Midbrain (tissue), 1 donor: ENCODE measurements around the gene RSPH10B.
"Not testable (repeated sequence)": the region's sequence is repeated elsewhere in the genome, so short reads cannot be mapped to it uniquely, and the experiment has no call there.

Experiments used
- DNase-seq: peaks from one replicate; lab custom pipeline; 2025; lab: John Stamatoyannopoulos, UW

Gene RSPH10B

DNA sequence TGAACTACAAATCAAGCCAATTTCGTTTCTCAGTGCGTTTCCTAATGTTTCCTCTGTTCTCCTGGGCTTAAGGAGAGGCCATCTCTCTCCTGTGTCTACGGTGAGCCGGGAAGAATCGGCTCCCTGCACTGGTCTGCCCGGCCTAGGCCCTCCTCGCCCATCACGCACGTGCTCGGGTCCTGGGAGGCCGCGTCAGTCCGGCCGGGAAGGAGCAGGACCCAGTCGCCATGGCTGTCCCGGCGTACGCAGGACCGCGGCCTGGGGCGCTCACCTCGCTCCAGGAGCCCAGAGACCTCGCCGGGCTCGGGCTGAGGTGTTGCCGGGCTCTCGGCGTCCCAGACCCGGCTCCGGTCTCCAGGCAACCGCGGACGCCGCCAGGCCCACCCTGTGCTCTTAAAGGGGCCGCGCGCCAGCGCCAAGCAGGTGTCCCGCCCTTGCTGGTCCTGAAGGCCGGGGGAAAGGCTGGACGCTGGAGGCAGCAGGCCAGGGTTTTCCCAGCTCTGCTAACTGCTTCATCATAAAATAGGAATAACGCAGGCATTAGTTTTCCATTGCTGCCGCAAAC lies at the start of gene RSPH10B:
Gene RSPH10B (minus strand): TSS at position 343 of the 565 bp plus-strand sequence. CDS start 3,573 bp downstream, outside the sequence.
- not testable (repeated sequence) for DNase-seq

DNA sequence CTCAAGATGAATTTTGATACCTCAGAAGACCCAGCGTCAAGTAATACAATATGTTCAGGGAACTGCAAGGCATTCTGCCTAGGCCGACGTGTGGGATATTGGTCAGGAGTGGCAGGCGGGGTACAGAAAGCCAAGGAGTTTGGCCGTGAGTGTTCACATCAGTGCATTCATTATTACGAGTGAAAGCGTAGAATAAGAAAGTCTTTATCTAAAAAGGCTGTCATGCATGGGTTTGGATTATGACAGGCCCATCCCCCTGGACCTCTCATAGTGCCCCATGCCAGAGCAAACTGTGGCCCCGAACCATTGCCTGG lies 46.1 kb upstream of the RSPH10B start:
- DNase-seq, result no peak

DNA sequence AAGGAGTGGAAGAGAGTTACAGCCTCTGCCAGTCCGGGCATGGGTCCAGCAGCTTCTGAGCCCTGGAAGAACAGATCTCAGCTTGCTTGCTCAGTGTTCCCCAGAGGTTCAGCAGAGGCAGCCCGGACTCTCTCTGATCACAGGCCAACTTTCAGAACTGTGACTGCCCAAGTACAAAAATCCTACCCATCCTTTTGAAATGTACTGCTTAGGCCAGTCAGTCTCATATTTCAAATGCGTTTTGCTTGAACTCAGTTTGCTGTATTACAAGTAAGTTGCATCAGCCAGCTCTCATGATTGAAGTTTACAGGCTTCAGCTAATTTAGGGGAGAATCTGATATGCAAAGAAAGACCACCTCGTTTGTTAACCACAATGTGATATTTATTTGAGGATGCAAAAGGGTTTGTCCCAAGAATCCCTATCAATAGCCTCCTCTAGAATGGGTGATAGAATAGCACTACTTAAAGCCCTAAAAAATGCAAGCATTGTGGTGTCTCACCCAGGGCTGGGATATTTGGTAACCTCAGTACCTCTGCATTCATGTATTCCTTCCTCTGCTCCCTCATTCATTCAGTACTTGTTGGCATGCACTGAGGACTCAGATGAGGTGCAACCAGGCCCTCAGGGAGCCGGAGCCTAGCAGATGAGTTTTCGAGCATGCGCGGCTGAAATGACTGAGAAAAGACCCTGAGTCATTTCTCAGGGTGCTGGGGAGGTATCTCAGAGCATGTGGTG lies 45.6 kb upstream of the RSPH10B start:
- DNase-seq, result peak; percentile 8

DNA sequence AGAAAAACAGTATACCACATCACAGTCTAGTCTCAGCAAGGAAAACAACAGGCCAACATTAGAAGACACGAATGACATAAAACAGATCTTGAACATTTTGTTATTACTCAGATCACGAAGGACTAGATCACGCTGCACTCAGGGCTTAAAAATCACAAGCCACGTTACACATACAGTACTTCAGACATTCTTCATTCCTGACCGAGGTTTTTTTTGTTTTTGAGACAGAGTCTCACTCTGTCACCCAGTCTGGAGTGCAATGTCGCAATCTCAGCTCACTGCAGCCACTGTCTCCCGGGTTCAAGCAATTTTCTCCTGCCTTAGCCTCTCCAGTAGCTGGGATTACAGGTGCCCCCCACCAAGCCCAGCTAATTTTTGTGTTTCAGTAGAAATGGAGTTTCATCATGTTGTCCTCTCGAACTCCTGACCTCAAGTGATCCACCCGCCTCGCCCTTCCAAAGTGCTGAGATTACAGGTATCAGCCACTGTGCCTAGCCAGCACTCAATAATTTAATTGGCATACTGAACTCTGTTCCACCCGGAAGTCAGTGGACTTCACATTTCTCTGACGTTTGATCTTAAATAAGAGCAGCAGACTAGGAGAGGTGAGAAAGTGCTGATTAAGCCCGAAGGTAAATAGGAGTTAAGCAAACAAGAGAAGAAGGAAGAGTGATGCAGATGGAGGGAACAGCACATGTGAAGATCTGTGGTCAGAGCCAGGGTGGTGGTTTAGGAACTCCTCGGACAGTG lies 42.0 kb upstream of the RSPH10B start:
- no peak for DNase-seq

DNA sequence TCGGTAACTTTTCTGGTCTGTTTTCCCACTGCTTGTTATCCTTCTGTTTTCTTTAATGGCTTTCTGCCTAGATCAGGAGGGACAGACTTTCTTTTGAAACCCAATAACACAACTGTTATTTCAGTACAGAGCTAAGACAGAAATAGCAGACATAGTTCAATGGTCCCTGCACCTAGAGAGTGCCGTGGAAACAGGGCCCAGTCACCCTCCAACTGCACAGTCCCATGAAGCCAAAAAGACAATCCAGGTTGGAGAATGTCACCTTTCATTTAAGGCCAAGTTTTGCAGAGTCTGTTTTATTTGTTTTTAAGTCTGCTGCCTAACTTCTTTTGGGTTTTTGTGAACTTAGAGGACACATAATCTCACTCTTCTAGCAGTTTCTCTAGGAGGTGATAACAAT lies 41.1 kb upstream of the RSPH10B start:
- DNase-seq, result no peak

DNA sequence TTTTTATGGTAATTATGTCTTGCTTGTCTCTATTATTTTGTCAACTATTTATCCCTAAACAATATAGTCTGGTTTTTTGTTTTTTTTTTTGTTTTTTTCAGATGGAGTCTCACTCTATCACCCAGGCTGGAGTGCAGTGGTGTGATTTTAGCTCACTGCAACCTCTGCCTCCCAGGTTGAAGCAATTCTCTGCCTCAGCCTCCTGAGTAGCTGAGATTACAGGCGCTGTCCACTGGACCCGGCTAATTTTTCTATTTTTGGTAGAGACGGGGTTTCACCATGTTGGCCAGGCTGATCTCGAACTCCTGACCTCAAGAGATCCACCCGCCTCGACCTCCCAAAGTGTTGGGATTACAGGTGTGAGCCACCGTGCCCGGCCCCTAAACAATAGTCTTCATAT lies 39.9 kb upstream of the RSPH10B start:
- not testable (repeated sequence) for DNase-seq

DNA sequence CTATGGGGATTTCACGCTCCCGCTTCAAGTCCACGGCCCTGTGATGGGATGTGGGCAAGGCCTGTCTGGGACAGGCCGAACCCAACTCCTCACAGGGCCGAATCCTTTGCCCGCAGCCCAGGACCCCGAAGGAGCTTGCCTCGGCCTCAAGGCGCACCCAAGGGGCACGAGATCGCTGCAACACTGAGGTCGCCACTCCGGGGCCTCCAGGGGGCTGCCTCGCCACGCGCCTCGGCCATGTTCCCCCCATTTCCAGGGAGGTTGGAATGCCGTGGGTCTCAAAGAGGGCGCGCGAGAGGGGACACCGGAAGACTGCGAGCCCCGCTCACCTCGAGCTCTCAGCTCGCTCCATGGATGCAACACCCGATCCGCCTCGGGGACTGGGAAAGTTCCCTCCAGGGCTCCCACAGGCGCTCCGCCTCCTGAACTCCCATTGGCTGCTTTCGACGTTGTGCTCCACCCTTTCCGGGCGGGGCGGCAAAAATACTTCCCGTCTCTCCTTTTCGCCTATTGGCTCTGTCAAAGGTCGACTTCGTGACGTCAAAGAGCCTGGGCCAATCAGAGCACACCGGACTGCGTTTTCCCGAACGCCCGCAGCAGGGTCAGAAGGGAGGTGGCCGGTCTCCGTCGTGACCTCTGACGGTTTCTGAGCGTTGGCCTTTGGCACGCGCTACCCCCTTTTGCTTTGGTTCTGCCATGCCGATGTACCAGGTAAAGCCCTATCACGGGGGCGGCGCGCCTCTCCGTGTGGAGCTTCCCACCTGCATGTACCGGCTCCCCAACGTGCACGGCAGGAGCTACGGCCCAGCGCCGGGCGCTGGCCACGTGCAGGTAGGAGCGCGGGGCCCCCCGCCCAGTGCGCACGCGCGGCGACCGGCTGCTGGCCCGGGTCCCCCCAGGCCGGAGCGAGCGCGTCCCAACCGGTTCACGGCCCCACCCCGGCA lies 38.5 kb upstream of the RSPH10B start, which contains the start of the genes AIMP2 and PMS2:
Gene AIMP2 (plus strand): TSS at position 605 of the 944 bp plus-strand sequence. CDS start 92 bp downstream, at position 697.
Gene PMS2 (minus strand): TSS at position 382 of the 944 bp plus-strand sequence. CDS start 30 bp downstream, at position 352.
- DNase-seq, result peak; percentile 99

DNA sequence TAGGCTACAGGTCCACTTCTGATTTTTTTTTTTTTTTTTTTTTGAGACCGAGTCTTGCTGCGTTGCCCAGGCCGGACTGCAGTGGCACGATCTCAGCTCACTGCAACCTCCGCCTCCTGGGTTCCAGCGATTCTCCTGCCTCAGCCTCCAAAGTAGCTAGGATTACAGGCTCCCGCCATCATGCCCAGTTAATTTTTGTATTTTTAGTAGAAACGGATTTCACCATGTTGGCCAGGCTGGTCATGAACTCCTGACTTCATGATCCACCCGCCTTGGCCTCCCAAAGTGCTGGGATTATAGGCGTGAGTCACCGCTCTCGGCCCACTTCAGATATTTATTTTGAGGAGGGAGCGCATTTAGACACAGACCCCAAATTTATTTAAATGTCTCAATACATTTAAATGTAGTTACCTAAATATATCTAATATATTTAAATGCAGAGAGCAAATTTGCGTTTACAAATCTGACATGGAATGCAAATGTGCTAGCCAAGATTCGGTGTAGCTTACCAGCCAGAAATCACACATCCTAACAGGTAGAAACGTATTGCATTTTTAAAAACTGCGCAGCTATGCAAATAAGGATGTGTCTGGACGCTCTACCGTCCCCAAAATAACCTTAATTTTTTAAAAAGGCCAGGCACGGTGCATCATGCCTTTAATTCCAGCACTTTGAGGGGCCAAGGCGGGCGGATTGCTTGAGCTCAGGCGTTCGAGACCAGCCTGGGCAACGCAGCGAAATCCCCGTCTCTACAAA lies 37.5 kb upstream of the RSPH10B start:
- DNase-seq, result not testable (repeated sequence)

DNA sequence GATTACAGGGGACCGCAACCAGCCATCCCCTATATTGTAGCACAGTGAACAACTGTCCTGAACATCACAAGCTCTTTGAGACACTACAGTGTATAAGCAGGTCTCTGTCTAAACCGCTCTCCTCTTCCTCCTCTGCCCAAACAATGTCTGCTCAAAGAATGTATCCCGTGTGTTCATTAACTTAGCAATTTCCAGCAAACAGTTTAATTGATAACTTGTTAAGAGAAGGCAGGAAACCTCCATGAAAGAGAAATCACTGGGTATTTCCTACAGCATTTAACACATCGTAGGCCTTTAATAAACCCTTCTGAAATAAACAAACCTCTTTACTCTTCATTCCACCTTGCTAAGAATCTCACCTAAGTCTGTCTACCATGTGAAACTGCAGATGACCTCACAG lies 36.9 kb upstream of the RSPH10B start:
- DNase-seq, result no peak

DNA sequence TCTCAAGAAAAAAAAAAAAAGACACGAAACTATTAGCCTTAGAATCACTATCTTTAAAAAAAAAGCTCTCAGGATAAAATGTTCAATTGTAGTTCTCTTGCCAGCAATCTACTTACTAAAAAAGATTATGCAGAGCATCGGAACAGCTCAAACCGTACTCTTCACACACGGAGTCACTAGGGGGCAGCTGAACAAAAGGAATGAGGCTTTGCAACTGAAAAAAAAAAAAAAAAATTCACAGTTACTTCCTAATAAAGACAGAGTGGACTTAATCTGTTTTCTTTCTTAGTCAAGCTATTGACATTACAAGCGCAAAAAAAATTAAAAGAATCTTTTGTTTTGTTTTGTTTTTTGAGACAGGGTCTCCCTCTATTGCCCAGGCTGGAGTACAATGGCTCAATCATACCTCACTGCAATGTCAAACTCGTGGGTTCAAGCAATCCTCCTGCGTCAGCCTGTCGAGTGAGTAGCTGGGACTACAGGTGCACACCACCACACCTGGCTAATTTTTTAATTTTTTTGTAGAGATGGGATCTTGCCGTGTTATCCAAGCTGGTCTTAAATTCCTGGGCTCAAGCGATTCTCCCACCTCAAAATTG lies 26.8 kb upstream of the RSPH10B start:
- DNase-seq, result peak; percentile 40

DNA sequence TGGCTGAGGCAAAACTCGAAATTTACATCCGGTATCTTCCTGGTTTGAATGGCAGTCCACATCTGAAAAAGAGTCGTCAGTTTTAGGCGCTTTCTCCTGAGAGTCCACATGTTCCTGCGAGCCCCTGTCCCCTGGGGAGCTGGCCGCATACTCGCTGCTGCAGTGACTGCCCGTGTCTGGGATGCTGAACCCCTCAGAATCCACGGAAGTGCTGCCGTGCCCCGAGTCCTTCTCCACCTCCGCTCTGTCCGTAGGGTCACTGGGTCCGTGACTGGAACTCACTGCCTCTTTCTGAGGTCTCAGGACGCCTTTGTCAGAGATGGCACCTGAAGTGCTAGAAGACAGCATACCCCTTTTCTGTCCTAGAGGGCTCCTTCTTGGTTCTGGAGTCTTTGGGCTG lies 16.6 kb upstream of the RSPH10B start:
- DNase-seq, result not testable (repeated sequence)

DNA sequence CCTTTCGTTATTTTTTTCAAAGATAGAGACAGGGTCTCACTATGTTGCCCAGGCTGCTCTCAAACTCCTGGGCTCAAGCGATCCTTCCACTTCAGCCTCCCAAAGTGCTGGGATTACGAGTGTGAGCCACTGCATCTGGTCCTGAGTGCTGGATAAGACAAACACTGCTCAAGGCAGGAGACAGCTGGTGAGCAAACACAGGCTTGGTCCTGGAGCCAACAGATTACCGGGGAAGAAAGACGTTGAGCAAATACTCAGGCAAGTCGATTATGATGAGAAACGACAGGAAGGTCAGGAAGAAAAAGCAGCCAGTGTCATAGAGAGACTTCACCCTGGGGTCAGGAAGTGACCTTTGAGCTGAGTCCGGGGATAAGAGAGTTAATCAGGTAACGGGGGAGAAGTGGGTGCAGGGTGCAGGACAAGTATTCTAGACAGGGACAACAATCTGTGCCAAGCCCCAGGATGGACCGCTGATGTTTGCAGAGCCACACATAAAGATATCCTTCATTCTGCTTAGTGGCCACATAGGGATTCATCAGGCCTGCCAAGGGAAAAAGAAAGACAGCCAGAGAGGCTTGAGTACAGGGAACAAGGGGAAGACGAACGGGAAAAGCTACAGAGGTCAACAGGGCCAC lies 9.3 kb upstream of the RSPH10B start:
- not testable (repeated sequence) for DNase-seq

DNA sequence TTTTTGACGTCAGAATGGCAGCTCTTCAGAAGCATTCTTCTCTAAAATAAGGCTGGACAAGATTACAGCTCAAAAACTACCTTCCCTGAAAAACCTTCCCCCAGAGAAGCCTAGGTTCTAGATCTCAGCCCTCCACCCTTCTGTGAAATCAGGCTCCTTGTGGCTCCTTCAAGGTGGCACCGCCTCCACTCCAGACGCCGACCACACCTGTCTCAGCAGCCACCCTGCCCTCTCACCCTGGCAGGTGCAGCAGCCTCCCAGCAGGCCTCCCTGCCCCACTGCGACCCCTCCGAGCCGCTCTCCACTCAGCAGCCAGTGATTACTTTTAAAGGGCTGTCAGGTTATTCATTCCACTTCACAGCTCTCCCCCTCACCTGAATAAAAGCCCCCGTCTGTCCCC lies 3.1 kb upstream of the RSPH10B start:
- DNase-seq, result not testable (repeated sequence)

DNA sequence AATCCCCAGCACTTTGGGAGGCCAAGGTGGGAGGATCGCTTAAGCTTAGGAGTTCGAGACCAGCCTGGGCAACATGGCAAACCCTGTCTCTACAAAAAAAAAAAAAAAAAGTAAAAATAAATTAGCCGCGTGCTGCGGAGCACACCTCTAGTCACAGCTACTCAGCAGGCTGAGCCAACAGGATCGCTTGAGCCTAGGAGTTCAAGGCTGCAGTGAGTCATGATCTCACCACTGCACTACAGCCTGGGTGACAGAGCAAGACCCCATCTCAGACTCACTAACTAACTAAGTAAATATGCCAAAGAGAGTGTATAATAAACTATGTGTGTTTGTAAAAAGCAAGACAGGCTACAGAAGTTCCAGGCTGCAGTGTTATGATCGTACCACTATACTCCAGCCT lies 6.7 kb downstream of the RSPH10B start:
- not testable (repeated sequence) for DNase-seq

DNA sequence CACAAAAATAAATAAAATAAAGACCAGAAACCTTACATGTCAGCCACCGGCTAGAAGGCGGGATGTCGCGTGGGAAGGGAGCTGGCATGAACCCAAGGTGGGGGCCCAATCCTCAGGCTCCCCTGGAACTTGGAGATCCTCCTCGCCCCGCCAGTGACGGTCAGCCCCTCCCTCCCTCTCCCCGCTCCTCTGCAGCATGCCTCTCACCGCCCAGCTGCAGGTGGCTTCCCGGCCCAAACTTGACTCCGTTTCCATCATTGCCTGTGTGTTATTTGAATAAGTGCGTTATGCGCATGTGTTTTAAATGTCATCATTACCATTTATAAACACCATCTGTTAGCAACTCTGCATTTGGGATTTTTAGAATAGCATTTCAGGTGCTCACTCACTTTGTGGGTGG lies 7.3 kb downstream of the RSPH10B start:
- DNase-seq, result not testable (repeated sequence)

DNA sequence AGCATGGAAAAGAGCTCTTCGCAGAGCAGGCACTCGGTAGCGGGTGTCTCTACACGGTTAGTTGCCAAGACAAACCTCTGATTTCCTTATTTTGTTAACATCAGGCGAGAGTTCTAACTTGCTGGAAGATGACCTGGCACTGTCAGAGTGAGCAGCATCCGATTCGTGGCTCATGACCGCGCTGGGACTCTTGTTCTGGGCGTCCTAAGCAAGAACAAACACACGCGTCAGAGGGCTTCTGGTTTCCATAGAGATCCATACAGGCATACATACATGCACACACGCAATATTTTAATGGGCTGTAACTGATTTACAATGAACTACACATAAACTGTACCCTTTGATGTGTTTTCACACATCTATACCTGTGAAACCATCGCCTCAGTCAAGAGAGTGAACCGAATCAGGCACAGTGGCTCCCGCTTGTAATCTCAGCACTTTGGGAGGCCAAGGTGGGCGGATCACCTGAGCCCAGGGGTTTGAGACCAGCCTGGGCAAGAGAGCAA lies 35.5 kb downstream of the RSPH10B start:
- not testable (repeated sequence) for DNase-seq

DNA sequence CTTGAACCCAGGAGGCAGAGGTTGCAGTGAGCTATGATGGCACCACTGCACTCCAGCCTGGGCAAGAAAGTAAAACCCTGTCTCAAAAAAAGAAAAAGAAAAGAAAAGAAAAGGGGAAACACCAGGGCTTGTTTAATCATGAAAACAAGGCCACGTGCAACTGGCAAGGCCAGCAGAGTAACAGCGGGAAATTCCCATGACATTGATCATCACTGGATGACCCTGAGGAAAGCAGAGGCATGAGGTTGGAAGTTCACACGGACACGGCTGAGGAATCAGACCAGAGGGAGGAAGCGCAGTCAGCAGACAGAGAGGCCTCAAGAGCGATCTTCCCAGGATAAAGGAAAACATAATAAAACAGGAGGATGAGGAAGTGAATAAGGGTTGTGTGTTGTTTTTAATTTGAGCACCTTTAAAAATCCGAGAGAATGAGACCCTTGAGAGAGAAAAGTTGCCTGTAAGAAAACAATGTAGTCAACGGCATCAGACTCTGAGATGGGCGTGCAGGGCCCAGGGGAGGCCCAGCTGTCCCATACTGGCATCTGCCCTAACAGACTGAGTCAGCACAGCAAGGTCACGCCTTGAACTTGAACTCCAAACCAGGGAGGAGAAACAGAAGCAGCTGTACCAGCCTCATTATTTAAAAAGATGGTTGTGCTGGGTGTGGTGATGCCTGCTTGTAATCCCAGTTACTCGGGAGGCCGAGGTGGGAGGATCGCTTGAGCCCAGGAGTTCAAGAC lies 38.4 kb downstream of the RSPH10B start:
- DNase-seq, result not testable (repeated sequence)

DNA sequence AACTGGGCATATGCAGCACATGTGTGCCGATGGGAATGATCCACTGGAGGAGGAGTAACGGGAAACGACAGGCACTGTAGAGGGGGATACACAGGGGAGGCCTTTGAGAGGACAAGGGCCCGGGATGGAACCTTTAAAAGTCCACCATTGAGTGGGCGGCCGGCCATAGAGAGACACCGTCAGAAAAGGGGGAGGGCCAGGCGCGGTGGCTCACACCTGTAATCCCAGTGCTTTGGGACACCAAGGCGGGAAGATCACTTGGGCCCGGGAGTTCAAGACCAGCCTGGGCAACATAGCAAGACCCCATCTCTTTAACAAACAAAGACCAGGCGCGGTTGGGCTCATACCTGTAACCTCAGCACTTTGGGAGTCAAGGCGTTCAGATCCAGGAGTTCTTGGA lies 39.2 kb downstream of the RSPH10B start:
- not testable (repeated sequence) for DNase-seq

DNA sequence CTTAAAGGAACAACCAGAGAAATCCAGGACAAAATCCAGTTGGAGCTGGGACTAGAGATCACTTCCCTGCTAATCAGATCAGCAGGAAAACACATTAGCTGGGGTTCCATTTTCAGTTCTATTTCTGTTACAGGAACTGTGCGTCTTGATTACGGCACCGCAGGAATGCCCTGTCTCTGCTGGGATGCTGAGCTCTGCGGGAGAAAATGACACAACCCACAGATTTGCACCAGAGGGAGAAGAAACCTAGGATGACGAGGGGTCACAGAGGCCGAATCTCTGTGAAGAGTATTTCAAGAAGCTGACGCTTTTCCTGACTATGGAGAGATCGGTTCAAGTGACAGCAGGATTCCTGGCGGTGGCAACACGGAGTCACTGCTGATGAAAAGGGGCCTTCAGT lies 40.2 kb downstream of the RSPH10B start:
- DNase-seq, result not testable (repeated sequence)
